CD14-positive monocyte (primary cell): ENCODE results near the gene SLC30A5. TPM values are rescaled to one million over a fixed set of nuclear protein-coding genes. Genes with fewer than 3 reads are reported as not detected.
"Not testable (repeated sequence)": the region's sequence is repeated elsewhere in the genome, so short reads cannot be mapped to it uniquely, and the experiment has no call there.

Experiments
- DNase-seq, 3 donors: peaks; one replicate each; pipeline ENCODE4 v3.0.0-alpha.2; 2011 to 2022
- H2AFZ ChIP-seq: 2 replicates; pipeline ENCODE4 v1.6.0; 2012; ENCODE audit warnings: mild to moderate bottlenecking, low read depth, low read length, inconsistent platforms; ENCODE audit not compliant: insufficient read depth, poor library complexity, severe bottlenecking
- H3K27ac ChIP-seq, 2 donors: 1 replicate in 1 of 2; 2 replicates in 1 of 2; pipeline ENCODE4 v1.5.1; 2012 to 2013; ENCODE audit warnings: low read length in 2 of 2, control low read depth in 1 of 2, inconsistent platforms in 1 of 2, low read depth in 1 of 2, mild to moderate bottlenecking in 1 of 2
- H3K27me3 ChIP-seq, 2 donors: one replicate each; pipeline versions ENCODE4 v1.6.0 to v1.6.1; 2011 to 2013; ENCODE audit warnings: low read length in 2 of 2; ENCODE audit not compliant: control insufficient read depth in 2 of 2, insufficient read depth in 2 of 2
- H3K36me3 ChIP-seq, 2 donors: replicated peaks in 1 of 2; 1 replicate in 1 of 2; 2 replicates in 1 of 2; pipeline versions ENCODE4 v1.5.1 to v1.6.1; 2012 to 2013; ENCODE audit warnings: low read length in 2 of 2, control low read depth in 1 of 2, inconsistent platforms in 1 of 2, mild to moderate bottlenecking in 1 of 2; ENCODE audit not compliant: insufficient read depth in 2 of 2, control insufficient read depth in 1 of 2
- H3K4me1 ChIP-seq, 2 donors: 1 replicate in 1 of 2; 2 replicates in 1 of 2; pipeline versions ENCODE4 v1.5.1 to v1.6.1; 2012 to 2013; ENCODE audit warnings: low read length in 2 of 2, control low read depth in 1 of 2, inconsistent platforms in 1 of 2, mild to moderate bottlenecking in 1 of 2, moderate library complexity in 1 of 2; ENCODE audit not compliant: insufficient read depth in 2 of 2, control insufficient read depth in 1 of 2
- H3K4me2 ChIP-seq: replicated peaks from 2 replicates; pipeline ENCODE3; 2012; ENCODE audit warnings: low read length, moderate library complexity, mild to moderate bottlenecking; ENCODE audit not compliant: poor library complexity, severe bottlenecking; ENCODE audit errors: extremely low read depth
- H3K4me3 ChIP-seq, 3 experiments: fragments of 200-600 bp in 1 of 3; sonication (generic) in 1 of 3; replicated peaks in 1 of 3; 1 replicate in 2 of 3; 2 replicates in 1 of 3; pipeline ENCODE4 v1.5.1; 2011 to 2013; ENCODE audit warnings: low read length in 3 of 3, mild to moderate bottlenecking in 3 of 3, control low read depth in 2 of 3, low read depth in 2 of 3, inconsistent platforms in 1 of 3, moderate library complexity in 1 of 3
- H3K79me2 ChIP-seq: 2 replicates; pipeline ENCODE4 v1.6.0; 2012; ENCODE audit warnings: mild to moderate bottlenecking, control low read depth, inconsistent platforms, low read length, moderate library complexity; ENCODE audit not compliant: insufficient read depth
- H3K9ac ChIP-seq: 2 replicates; pipeline ENCODE4 v1.6.0; 2017; ENCODE audit warnings: low read length, mild to moderate bottlenecking; ENCODE audit not compliant: insufficient read depth, poor library complexity, severe bottlenecking
- H3K9me3 ChIP-seq, 2 donors: replicated peaks in 1 of 2; 1 replicate in 1 of 2; 2 replicates in 1 of 2; pipeline versions ENCODE4 v1.5.1 to v1.6.1; 2012 to 2013; ENCODE audit warnings: low read length in 2 of 2, control low read depth in 1 of 2; ENCODE audit not compliant: control insufficient read depth in 1 of 2, insufficient read depth in 1 of 2
- H4K20me1 ChIP-seq: 2 replicates; pipeline ENCODE4 v1.6.0; 2012; ENCODE audit warnings: mild to moderate bottlenecking, low read length, control low read depth, moderate library complexity; ENCODE audit not compliant: insufficient read depth
- H3K27ac Mint-ChIP-seq, 7 donors: one replicate each; pipeline ENCODE4 v1.8.0; 2020; ENCODE audit warnings: mild to moderate bottlenecking in 7 of 7, mixed read lengths in 7 of 7, moderate library complexity in 6 of 7, inconsistent platforms in 2 of 7
- H3K27me3 Mint-ChIP-seq, 3 donors: one replicate each; pipeline ENCODE4 v1.8.0; 2021 to 2022; ENCODE audit warnings: low read depth in 3 of 3, mild to moderate bottlenecking in 3 of 3, mixed read lengths in 3 of 3, moderate library complexity in 3 of 3, inconsistent platforms in 1 of 3
- H3K36me3 Mint-ChIP-seq, 2 donors: one replicate each; pipeline ENCODE4 v1.8.0; 2020; ENCODE audit warnings: mixed read lengths in 2 of 2, inconsistent platforms in 1 of 2, mild to moderate bottlenecking in 1 of 2
- H3K4me1 Mint-ChIP-seq: one replicate; pipeline ENCODE4 v1.8.0; 2020; ENCODE audit warnings: mild to moderate bottlenecking, mixed read lengths
- H3K4me3 Mint-ChIP-seq, 2 donors: one replicate each; pipeline ENCODE4 v1.8.0; 2020; ENCODE audit warnings: mild to moderate bottlenecking in 2 of 2, mixed read lengths in 2 of 2, moderate library complexity in 1 of 2
- H3K9me3 Mint-ChIP-seq, 7 donors: one replicate each; pipeline ENCODE4 v1.8.0; 2020 to 2022; ENCODE audit warnings: mixed read lengths in 7 of 7, mild to moderate bottlenecking in 6 of 7, moderate library complexity in 6 of 7, inconsistent platforms in 2 of 7
- CTCF ChIP-seq: fragments of 200-600 bp; IDR thresholded peaks from one replicate; pipeline ENCODE4 v1.8.0; 2022; ENCODE audit warnings: antibody characterized with exemption, mild to moderate bottlenecking
- WGBS: methylation state at CpG from one replicate; pipeline ENCODE4 v1.1.5; 2013; ENCODE audit warnings: missing lambda C conversion rate; ENCODE audit not compliant: insufficient coverage; 5-methylcytosine and 5-hydroxymethylcytosine counted together
- intact Hi-C, 2 donors: fragments of 100-400 bp; cut with micrococcal nuclease; formaldehyde crosslinking; loops; one replicate each; pipeline versions ENCODE4 v1.15.0 to v1.15.1; 2023
- polyA plus RNA-seq, 3 donors: library from polyadenylated mRNA; depleted of rRNA in 1 of 3; unstranded in 2 of 3; stranded (reverse) in 1 of 3; fragments of 300-500 nt in 2 of 3; fragments of >200 nt in 1 of 3; fragmentation: Illumina TruSeq in 2 of 3; gene quantifications; 1 replicate in 2 of 3; 2 replicates in 1 of 3; pipeline ENCODE4 v1.2.3, GENCODE V29; 2012 to 2021

Gene SLC30A5
- polyA plus RNA-seq, 3 donors, result 12.6 to 28.2 (median 27.0) TPM

- H3K4me3 Mint-ChIP-seq, result no peak overlapping the region
- peaks cover 31% of the 10 kb centered on the region for H3K79me2 ChIP-seq
- DNase-seq, result no peak
- H3K9me3 ChIP-seq, result no peaks in the 10 kb centered on the region
- no peak overlapping the region for H3K4me3 ChIP-seq
- peaks cover 20% of the 10 kb centered on the region for H4K20me1 ChIP-seq
- no peaks in the 10 kb centered on the region for H3K27me3 ChIP-seq
- peak overlapping the region in 1 of 2 donors; percentile 26 for H3K27ac ChIP-seq
- no peak overlapping the region for H3K27ac Mint-ChIP-seq
- H3K9ac ChIP-seq, result no peak overlapping the region
- H3K4me1 ChIP-seq, result peaks cover 11 to 14% of the 10 kb centered on the region in 2 donors
- H3K27me3 Mint-ChIP-seq, result no peaks in the 10 kb centered on the region
- no peak for TF ChIP-seq CTCF
- H3K4me1 Mint-ChIP-seq, result peaks cover 11% of the 10 kb centered on the region
- peaks cover 36 to 84% of the 10 kb centered on the region in 2 donors for H3K36me3 ChIP-seq
- H2AFZ ChIP-seq, result no peak overlapping the region
- no peak overlapping the region for H3K4me2 ChIP-seq
- H3K9me3 Mint-ChIP-seq, result no peaks in the 10 kb centered on the region
- no CpG with 5 or more reads among the region's 3 CpGs for WGBS
- intact Hi-C loops, result no loop called here
- peaks cover 38 to 64% of the 10 kb centered on the region in 2 donors for H3K36me3 Mint-ChIP-seq
Observed at GRCh38 chr5:69103521-69103920, 9.7 kb downstream of the SLC30A5 start.

- no peak overlapping the region for H3K4me3 ChIP-seq
- peaks cover 3% of the 10 kb centered on the region for H4K20me1 ChIP-seq
- H3K9ac ChIP-seq, result no peak overlapping the region
- H3K4me1 Mint-ChIP-seq, result peaks cover 11% of the 10 kb centered on the region
- H3K27ac ChIP-seq, result peak overlapping the region; percentile 4 to 80
- H3K4me3 Mint-ChIP-seq, result no peak overlapping the region
- intact Hi-C loops, result loop anchor here in 1 of 2 donors (5.0 kb wide), 1 partner anchor 61 kb away; the partner anchor contains the start of gene CCNB1
- H3K27me3 Mint-ChIP-seq, result no peaks in the 10 kb centered on the region
- WGBS, result 0% methylated on average over 1 of the region's 4 CpGs
- H3K27me3 ChIP-seq, result no peaks in the 10 kb centered on the region
- H3K36me3 ChIP-seq, result peaks cover 59 to 87% of the 10 kb centered on the region in 2 donors
- H3K79me2 ChIP-seq, result peaks cover 6% of the 10 kb centered on the region
- TF ChIP-seq CTCF, result no peak
- H3K27ac Mint-ChIP-seq, result peak overlapping the region; percentile 72 to 91 (median 86)
- peaks cover 45 to 71% of the 10 kb centered on the region in 2 donors for H3K36me3 Mint-ChIP-seq
- peak; percentile 41 to 71 (median 70) for DNase-seq
- peak overlapping the region; percentile 3 for H3K4me2 ChIP-seq
- no peaks in the 10 kb centered on the region for H3K9me3 ChIP-seq
- H2AFZ ChIP-seq, result no peak overlapping the region
- no peaks in the 10 kb centered on the region for H3K9me3 Mint-ChIP-seq
- H3K4me1 ChIP-seq, result peaks cover 11 to 14% of the 10 kb centered on the region in 2 donors
Observed at GRCh38 chr5:69105996-69106906, 12.4 kb downstream of the SLC30A5 start.

DNA sequence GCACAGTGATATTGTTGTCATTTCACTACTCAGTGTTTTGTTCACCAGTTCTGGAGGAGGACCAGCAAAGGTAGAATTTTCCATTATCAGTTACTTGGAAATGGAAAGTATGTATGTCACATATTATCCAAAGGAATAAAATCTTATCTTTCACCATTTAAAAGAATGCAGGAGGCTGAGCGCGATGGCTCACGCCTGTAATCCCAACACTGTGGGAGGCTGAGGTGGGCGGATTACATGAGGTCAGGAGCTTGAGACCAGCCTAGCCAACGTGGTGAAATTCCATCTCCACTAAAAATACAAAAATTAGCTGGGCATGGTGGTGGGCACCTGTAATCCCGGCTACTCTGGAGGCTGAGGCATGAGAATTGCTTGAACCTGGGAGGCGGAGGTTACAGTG, 14.6 kb downstream of the SLC30A5 start:
- H3K27me3 Mint-ChIP-seq, H2AFZ ChIP-seq, H4K20me1 ChIP-seq, H3K4me2 ChIP-seq, H3K4me3 Mint-ChIP-seq, H3K79me2 ChIP-seq, H3K9me3 ChIP-seq, H3K4me3 ChIP-seq, DNase-seq, H3K27ac Mint-ChIP-seq, H3K9me3 Mint-ChIP-seq, H3K27me3 ChIP-seq, H3K9ac ChIP-seq, H3K27ac ChIP-seq: not testable (repeated sequence)
- peaks cover 11 to 14% of the 10 kb centered on the region in 2 donors for H3K4me1 ChIP-seq
- H3K4me1 Mint-ChIP-seq, result peaks cover 11% of the 10 kb centered on the region
- WGBS, result no CpG with 5 or more reads among the region's 7 CpGs
- H3K36me3 ChIP-seq, result peaks cover 67 to 92% of the 10 kb centered on the region in 2 donors
- H3K36me3 Mint-ChIP-seq, result peaks cover 50 to 78% of the 10 kb centered on the region in 2 donors
- intact Hi-C loops, result loop anchor here in 1 of 2 donors (5.0 kb wide), 1 partner anchor 59 kb away; the partner anchor contains the start of gene CCNB1
